B cell (primary cell): ENCODE results near the gene SFXN3. TPM values are rescaled to one million over a fixed set of nuclear protein-coding genes. Genes with fewer than 3 reads are reported as not detected.

Experiments used
- ATAC-seq: fragments of 200-7000 bp; cut with Tn5 transposase; one replicate; pipeline ENCODE4 v1.10.0; 2021; ENCODE audit warnings: low read depth, mild to moderate bottlenecking, moderate number of reproducible peaks, moderate library complexity
- CTCF ChIA-PET: fragments of 350-600 bp; sonication (Branson Sonifier 250); formaldehyde crosslinking; loops from one replicate; lab custom pipeline; 2021; ENCODE audit warnings: antibody characterized with exemption, inconsistent platforms; lab: Charles Lee
- POLR2A ChIA-PET: fragments of 350-600 bp; sonication (Branson Sonifier 250); formaldehyde crosslinking; loops from one replicate; lab custom pipeline; 2021; ENCODE audit warnings: antibody characterized with exemption; lab: Charles Lee
- DNase-seq: peaks from one replicate; pipeline ENCODE4 v3.0.0; 2013
- H2AFZ ChIP-seq: 2 replicates; pipeline ENCODE4 v1.6.1; 2012; ENCODE audit warnings: mild to moderate bottlenecking, low read depth, low read length; ENCODE audit not compliant: insufficient read depth, poor library complexity, severe bottlenecking
- H3K27ac ChIP-seq, 2 donors: 1 replicate in 1 of 2; 2 replicates in 1 of 2; pipeline ENCODE4 v1.5.1; 2012 to 2013; ENCODE audit warnings: low read length in 2 of 2, mild to moderate bottlenecking in 2 of 2, moderate library complexity in 1 of 2
- H3K27me3 ChIP-seq, 4 experiments: fragments of 200-600 bp in 1 of 4; sonication (generic) in 1 of 4; replicated peaks in 1 of 4; 1 replicate in 2 of 4; 2 replicates in 2 of 4; pipeline versions ENCODE4 v1.6.1 to v1.7.0; 2013 to 2016; ENCODE audit warnings: low read length in 3 of 4, mild to moderate bottlenecking in 2 of 4, mixed read lengths in 1 of 4, moderate library complexity in 1 of 4; ENCODE audit not compliant: insufficient read depth in 4 of 4, control insufficient read depth in 3 of 4; ENCODE audit errors: control extremely low read depth in 1 of 4
- H3K36me3 ChIP-seq, 2 experiments: replicated peaks in 1 of 2; 1 replicate in 1 of 2; 2 replicates in 1 of 2; pipeline versions ENCODE4 v1.6.1 to v1.7.1; 2013; ENCODE audit warnings: low read length in 1 of 2; ENCODE audit not compliant: insufficient read depth in 2 of 2, control insufficient read depth in 1 of 2; ENCODE audit errors: control extremely low read depth in 1 of 2, extremely low read depth in 1 of 2
- H3K4me1 ChIP-seq, 2 donors: fragments of 200-600 bp in 1 of 2; sonication (generic) in 1 of 2; 1 replicate in 1 of 2; 2 replicates in 1 of 2; pipeline versions ENCODE4 v1.5.1 to v1.6.1; 2013 to 2017; ENCODE audit warnings: low read length in 2 of 2; ENCODE audit not compliant: control insufficient read depth in 2 of 2, insufficient read depth in 2 of 2
- H3K4me2 ChIP-seq: replicated peaks from 2 replicates; pipeline ENCODE3; 2012; ENCODE audit warnings: mild to moderate bottlenecking, low read depth, low read length; ENCODE audit not compliant: poor library complexity, severe bottlenecking
- H3K4me3 ChIP-seq, 5 experiments: fragments of 200-600 bp in 1 of 5; sonication (generic) in 1 of 5; 1 replicate in 3 of 5; 2 replicates in 2 of 5; pipeline versions ENCODE4 v1.5.1 to v1.7.0; 2011 to 2016; ENCODE audit warnings: low read length in 4 of 5, mild to moderate bottlenecking in 4 of 5, low read depth in 2 of 5, control low read depth in 1 of 5, moderate library complexity in 1 of 5; ENCODE audit not compliant: insufficient read depth in 1 of 5; ENCODE audit errors: control extremely low read depth in 1 of 5, extremely low read depth in 1 of 5
- H3K79me2 ChIP-seq: fragments of 200-600 bp; sonication (generic); one replicate; pipeline ENCODE4 v1.6.0; 2016; ENCODE audit warnings: low read length; ENCODE audit not compliant: control insufficient read depth, insufficient read depth
- H3K9ac ChIP-seq: fragments of 200-600 bp; sonication (generic); 2 replicates; pipeline ENCODE4 v1.6.1; 2017; ENCODE audit warnings: mild to moderate bottlenecking, low read length, moderate library complexity
- H3K9me3 ChIP-seq, 3 donors: one replicate each; pipeline versions ENCODE4 v1.6.1 to v1.7.1; 2013; ENCODE audit warnings: low read length in 2 of 3; ENCODE audit not compliant: control insufficient read depth in 2 of 3, insufficient read depth in 1 of 3; ENCODE audit errors: control extremely low read depth in 1 of 3
- H4K20me1 ChIP-seq: 2 replicates; pipeline ENCODE4 v1.6.0; 2012; ENCODE audit warnings: mild to moderate bottlenecking, low read length; ENCODE audit not compliant: insufficient read depth, control insufficient read depth, poor library complexity, severe bottlenecking
- H3K27ac Mint-ChIP-seq: one replicate; pipeline ENCODE4 v1.8.0; 2021; ENCODE audit warnings: mixed read lengths
- H3K27me3 Mint-ChIP-seq: one replicate; pipeline ENCODE4 v1.8.0; 2021; ENCODE audit warnings: mixed read lengths
- H3K4me1 Mint-ChIP-seq: one replicate; pipeline ENCODE4 v1.8.0; 2021; ENCODE audit warnings: mixed read lengths
- H3K4me3 Mint-ChIP-seq: one replicate; pipeline ENCODE4 v1.8.0; 2021; ENCODE audit warnings: mixed read lengths
- H3K9me3 Mint-ChIP-seq: one replicate; pipeline ENCODE4 v1.8.0; 2022; ENCODE audit warnings: mixed read lengths; ENCODE audit not compliant: insufficient read depth
- CTCF ChIP-seq: fragments of 200-600 bp; IDR thresholded peaks from one replicate; pipeline ENCODE4 v1.8.0; 2022; ENCODE audit warnings: antibody characterized with exemption, mild to moderate bottlenecking
- EZH2 ChIP-seq: IDR thresholded peaks from 2 replicates; pipeline ENCODE4 v1.6.1; 2012; ENCODE audit warnings: borderline replicate concordance, low read depth, mild to moderate bottlenecking, moderate library complexity, low read length; ENCODE audit not compliant: insufficient read depth, poor library complexity, severe bottlenecking
- WGBS: methylation state at CpG from one replicate; pipeline ENCODE4 v1.1.5; 2013; ENCODE audit warnings: missing lambda C conversion rate; ENCODE audit not compliant: insufficient coverage; 5-methylcytosine and 5-hydroxymethylcytosine counted together
- intact Hi-C: fragments of 100-400 bp; cut with micrococcal nuclease; formaldehyde crosslinking; loops from one replicate; pipeline ENCODE4 v1.10.0; 2022
- polyA plus RNA-seq: library from polyadenylated mRNA; depleted of rRNA; stranded (reverse); fragments of >200 nt; gene quantifications from 2 replicates; pipeline ENCODE4 v1.2.3, GENCODE V29; 2012
- total RNA-seq, 2 donors: library from RNA; stranded (reverse); fragments of 120-200 nt in 1 of 2; gene quantifications; 1 replicate in 1 of 2; 2 replicates in 1 of 2; pipeline versions ENCODE4 v1.2.3 to v1.2.4, GENCODE V29; 2013 to 2022

The SFXN3 gene
- total and polyA plus RNA-seq, 2 donors (not counting 1 experiment from before 2014, with no cell fraction given), result 44.2 to 51.7 TPM

- H3K9me3 ChIP-seq, result no peaks in the 10 kb centered on the region
- H4K20me1 ChIP-seq, result no peaks in the 10 kb centered on the region
- H3K4me3 Mint-ChIP-seq, result no peak overlapping the region
- DNase-seq (no peak), ATAC-seq (no peak)
- H3K9me3 Mint-ChIP-seq, result no peaks in the 10 kb centered on the region
- H3K79me2 ChIP-seq, result peaks cover 6% of the 10 kb centered on the region
- no peak overlapping the region for H2AFZ ChIP-seq
- H3K27ac Mint-ChIP-seq, result no peak overlapping the region
- H3K4me2 ChIP-seq, result no peak overlapping the region
- peaks cover 9 to 11% of the 10 kb centered on the region in 2 donors for H3K4me1 ChIP-seq
- no peak overlapping the region for H3K4me3 ChIP-seq
- ChIA-PET POLR2A (interaction anchor here (0.6 kb wide), 1 partner anchor 27 kb away, joined by 3 read pairs; no protein-coding TSS in a partner anchor), CTCF (interaction anchor here (7.0 to 12.0 kb wide), 3 partner anchors 12 to 88 kb away, joined by 65 to 227 read pairs (median 93); partner anchors contain the start of gene KAZALD1)
- peaks cover 0 to 30% (median 13%) of the 10 kb centered on the region in 4 experiments for H3K27me3 ChIP-seq
- peaks cover 14% of the 10 kb centered on the region for H3K27me3 Mint-ChIP-seq
- TF ChIP-seq EZH2, result no peak
- TF ChIP-seq CTCF, result no peak
- H3K9ac ChIP-seq, result no peak overlapping the region
- H3K27ac ChIP-seq, result no peak overlapping the region
- intact Hi-C loops, result no loop called here
- H3K4me1 Mint-ChIP-seq, result peaks cover 13% of the 10 kb centered on the region
- H3K36me3 ChIP-seq, result no peaks in the 10 kb centered on the region
Observed at GRCh38 chr10:101053516-101053915, 22.5 kb downstream of the SFXN3 start.

DNA sequence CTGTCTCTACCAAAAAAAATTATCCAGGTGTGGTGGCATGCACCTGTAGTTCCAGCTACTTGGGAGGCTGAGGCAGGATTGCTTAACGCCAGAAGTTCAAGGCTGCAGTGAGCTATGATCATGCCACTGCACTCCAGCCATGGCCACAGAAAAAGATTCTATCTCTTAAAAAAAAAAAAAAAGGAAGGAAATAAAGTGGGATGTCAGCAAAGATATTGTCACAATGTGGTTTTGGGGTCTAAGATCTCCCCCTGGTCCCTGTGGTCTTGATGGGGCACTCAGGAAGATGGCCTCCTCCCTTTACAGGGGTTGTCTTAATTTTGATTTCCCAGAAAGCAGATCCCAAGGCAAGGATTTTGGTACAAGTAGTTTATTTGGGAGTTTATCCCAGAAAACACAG, 23.3 kb downstream of the SFXN3 start:
- H3K4me1 Mint-ChIP-seq, result peaks cover 10% of the 10 kb centered on the region
- H2AFZ ChIP-seq, result no peak overlapping the region
- ChIA-PET CTCF (interaction anchor here (7.0 to 12.0 kb wide), 3 partner anchors 11 to 87 kb away, joined by 65 to 227 read pairs (median 93); partner anchors contain the start of gene KAZALD1), POLR2A (no interaction called here)
- H3K36me3 ChIP-seq, result no peaks in the 10 kb centered on the region
- H3K4me2 ChIP-seq, result no peak overlapping the region
- H3K9me3 Mint-ChIP-seq, result no peaks in the 10 kb centered on the region
- H3K27ac ChIP-seq, result no peak overlapping the region
- no peaks in the 10 kb centered on the region for H3K9me3 ChIP-seq
- no peak overlapping the region for H3K9ac ChIP-seq
- H3K4me3 Mint-ChIP-seq, result no peak overlapping the region
- intact Hi-C loops, result no loop called here
- TF ChIP-seq CTCF (no peak), EZH2 (no peak)
- peaks cover 6% of the 10 kb centered on the region for H3K79me2 ChIP-seq
- H4K20me1 ChIP-seq, result no peaks in the 10 kb centered on the region
- no peak overlapping the region for H3K27ac Mint-ChIP-seq
- H3K4me1 ChIP-seq, result peaks cover 9 to 11% of the 10 kb centered on the region in 2 donors
- H3K27me3 ChIP-seq, result peaks cover 0 to 22% (median 9%) of the 10 kb centered on the region in 4 experiments
- H3K4me3 ChIP-seq, result no peak overlapping the region
- no peak for DNase-seq
- peaks cover 6% of the 10 kb centered on the region for H3K27me3 Mint-ChIP-seq
- 20% methylated on average over 1 of the region's 1 CpG for WGBS
- no peak for ATAC-seq
